ENCODE results near the gene TAGLN3.

Gene TAGLN3

DNA sequence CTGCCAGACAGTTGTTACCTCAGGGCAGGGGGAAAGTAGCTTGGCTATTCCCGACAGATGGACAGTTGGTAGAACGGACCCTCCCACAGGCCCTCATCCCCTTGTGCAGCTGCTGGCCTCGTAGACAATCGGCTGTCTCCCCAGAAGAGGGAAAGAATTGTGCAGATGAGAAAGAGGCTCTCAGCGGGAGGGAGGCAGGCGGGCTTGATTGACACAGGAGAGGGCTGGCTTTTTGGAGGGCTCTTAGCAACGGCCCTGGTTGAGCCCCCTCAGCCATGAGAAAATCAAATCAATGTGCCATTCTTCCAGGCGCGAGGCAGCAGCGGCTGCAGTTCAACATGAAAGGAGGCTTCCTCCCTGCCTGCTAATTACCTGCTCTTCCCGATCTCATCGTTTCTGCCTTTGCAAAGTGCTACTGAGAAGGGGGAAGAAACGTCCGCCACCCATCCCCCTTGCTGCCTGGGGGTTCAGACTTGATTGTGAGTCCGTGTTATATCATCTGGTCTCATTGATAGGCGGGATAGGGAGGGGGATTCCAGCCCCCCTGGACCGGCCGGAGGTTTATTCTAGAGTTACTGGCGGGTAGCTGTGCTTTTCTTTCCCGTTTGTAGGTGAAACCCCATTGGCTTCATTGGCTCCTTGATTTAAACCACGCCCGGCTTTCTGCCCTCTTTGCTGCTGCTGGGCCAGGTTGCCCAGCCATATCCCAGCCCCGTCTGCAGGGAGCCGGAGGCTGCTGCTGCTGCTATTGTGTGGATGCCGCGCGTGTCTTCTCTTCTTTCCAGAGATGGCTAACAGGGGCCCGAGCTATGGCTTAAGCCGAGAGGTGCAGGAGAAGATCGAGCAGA is at the start of gene TAGLN3:
Gene TAGLN3 (plus strand): TSS at position 287 of the 848 bp plus-strand sequence. CDS start 501 bp downstream, at position 788.
- DNase-seq = peak; percentile 68
- in situ Hi-C loops (cut with HindIII; ENCODE audit: low pct_ligation_motif_present, low pct_unique_long_range_greater_than_20kb, low sequenced_read_pairs) = no loop called here

DNA sequence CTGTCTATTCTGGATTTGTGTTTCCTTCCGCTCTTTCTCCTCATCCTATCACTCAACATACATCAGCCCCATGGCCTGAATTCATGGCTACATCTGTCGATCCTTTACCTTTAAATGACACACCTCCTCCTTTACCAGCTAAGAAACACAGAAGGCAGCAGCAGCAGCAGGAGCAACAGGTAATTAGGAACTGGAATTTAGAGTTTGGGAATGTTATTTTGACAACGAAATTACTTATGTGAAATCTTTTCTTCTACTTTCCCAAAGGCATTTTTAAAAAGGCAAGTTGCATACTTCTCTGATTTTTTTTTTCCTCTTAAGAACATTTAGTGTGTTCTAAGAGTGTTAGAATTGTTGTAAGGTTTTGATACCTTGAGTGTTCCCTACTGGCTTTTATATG is 49.0 kb upstream of the TAGLN3 start:
- no peak for DNase-seq
- in situ Hi-C loops (cut with HindIII; ENCODE audit: low pct_ligation_motif_present, low pct_unique_long_range_greater_than_20kb, low sequenced_read_pairs) = no loop called here

DNA sequence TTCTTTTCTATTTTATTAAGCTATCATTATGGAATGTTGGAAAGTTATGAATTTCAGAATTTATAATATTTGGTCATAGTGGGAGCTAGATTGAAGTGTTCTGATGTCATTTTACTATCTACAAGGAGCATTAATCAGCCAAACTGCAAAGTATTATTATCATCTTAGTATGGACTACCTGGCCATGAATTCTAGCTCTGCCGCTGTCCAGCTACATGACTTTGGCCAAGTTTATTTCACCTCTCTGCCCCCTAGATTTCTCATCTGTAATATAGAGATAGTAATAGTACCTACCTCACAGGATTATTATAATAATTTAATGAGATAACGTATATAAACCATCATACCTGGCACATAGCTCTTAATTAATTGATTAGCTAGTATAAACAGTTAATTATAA is 47.7 kb upstream of the TAGLN3 start:
- no peak for DNase-seq
- in situ Hi-C loops (cut with HindIII; ENCODE audit: low pct_ligation_motif_present, low pct_unique_long_range_greater_than_20kb, low sequenced_read_pairs) = no loop called here

DNA sequence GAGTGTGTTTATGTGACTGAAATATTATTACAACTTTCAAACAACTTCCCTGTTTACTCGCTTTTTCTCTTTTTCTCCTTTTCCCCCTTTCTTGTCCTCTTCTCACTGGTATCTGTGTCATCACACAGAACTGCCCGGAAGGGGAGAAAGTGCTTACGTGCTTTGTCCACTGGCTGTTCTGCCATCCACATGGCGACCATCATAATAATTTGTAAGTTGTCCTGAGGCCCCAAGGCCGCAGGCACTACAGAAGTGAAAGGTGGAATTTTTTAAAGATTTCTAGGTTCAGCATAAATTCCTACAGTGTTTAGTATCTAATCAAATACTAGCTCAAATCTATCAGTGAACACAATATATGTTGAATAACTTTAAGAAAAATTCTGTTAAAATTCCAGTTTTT is 46.6 kb upstream of the TAGLN3 start:
- in situ Hi-C loops (cut with HindIII; ENCODE audit: low pct_ligation_motif_present, low pct_unique_long_range_greater_than_20kb, low sequenced_read_pairs) = no loop called here
- no peak for DNase-seq

DNA sequence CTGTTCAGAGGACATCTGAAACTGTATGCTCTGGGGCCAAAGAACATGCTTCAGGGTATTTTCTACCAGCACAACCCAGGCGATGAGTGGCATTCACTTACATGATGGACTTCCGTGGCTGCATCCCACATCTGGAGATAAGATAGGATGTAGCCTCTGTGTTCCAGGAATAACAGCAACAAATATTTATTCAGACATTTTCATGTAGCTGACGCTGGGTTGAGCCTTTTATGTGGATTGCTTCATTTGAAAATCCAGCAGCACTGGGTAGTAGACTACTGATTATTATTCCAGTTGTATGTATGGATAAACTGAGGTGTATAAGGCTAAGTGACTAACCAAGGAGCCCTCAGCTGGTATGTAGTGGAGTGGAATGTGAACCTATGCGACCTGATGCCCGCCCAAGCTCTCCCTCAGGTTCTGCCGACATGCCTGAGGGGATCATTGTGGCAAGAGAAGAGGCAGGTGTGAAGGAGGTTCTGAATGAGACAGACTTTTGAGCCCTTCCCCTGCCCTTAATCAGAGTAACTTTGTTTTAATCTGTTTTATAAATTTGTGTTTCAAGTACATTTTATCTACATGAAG is 45.8 kb upstream of the TAGLN3 start:
- no peak for DNase-seq
- in situ Hi-C loops (cut with HindIII; ENCODE audit: low pct_ligation_motif_present, low pct_unique_long_range_greater_than_20kb, low sequenced_read_pairs) = no loop called here

DNA sequence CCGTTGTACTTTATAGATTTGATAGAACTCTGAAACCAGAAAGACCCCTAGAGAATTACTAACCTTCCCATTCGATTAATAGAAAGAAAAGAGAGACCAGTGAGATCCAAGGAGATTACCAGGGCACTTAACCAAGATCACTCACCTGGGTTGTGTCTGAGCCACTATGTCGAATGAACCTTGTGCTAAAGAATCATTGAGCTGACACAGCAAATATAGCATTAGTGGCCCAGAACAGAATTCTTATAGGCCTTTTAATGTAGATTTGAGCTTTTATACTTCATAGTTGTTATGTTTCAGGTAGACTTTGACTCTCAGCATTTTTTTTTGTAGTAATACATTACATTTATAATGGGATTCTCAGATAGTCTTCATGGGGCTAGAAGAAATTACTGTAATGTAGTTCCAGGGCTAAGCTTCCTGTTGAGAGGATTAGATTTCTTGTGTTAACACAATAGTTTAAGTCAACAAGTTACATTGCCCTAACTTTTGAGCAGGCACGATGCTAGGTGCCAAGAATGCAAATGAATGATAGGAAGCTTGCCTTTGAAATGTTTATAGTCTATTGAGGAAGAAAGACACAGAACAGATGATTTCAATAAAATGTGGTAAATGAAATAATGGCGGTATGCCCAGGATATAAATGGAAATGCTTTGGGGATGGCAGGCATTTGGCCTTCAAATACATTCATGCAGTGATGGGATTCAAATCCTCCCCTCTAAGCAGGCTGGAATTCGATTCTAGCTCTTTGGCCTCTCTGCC is 44.3 kb upstream of the TAGLN3 start:
- in situ Hi-C loops (cut with HindIII; ENCODE audit: low pct_ligation_motif_present, low pct_unique_long_range_greater_than_20kb, low sequenced_read_pairs) = no loop called here
- DNase-seq = no peak

DNA sequence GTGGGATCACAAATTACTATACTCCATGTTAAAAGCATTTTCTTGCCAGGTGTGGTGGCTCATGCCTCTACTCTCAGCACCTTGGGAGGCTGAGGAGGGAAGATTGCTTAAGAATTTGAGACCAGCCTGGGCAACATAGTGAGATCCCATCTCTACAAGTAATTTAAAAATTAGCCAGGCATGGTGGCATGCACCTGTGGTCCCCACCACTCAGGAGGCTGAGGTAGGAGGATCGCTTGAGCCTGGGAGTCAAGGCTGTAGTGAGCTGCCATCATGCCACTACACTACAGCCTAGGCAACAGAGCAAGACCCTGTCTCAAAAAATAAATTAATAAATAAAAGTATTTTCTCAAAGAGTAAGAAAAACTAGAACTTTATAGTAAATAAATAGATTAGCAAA is 42.8 kb upstream of the TAGLN3 start:
- in situ Hi-C loops (cut with HindIII; ENCODE audit: low pct_ligation_motif_present, low pct_unique_long_range_greater_than_20kb, low sequenced_read_pairs) = no loop called here

DNA sequence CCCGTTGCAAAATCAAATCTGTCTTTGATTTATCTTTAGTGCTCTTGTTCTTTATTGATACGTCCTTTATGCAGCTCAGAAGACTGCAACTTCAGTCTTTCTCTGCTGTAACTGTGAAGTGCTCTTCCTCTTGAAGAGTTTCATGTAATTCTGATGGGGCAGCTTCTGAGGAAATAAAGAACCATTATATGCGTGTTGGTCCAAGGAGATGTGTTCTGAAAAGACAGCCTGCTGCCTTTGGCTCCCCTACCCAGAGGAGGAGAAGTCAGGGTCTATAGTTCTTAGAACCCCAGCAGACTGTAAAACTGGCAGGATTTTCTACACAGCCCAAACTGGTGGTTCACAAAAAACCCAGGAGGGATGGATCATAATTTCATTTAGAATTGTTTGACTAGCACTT is 42.3 kb upstream of the TAGLN3 start:
- DNase-seq = no peak
- in situ Hi-C loops (cut with HindIII; ENCODE audit: low pct_ligation_motif_present, low pct_unique_long_range_greater_than_20kb, low sequenced_read_pairs) = no loop called here

More for the DNA sequence above, 42.8 kb upstream of the TAGLN3 start:
- no peak for DNase-seq

DNA sequence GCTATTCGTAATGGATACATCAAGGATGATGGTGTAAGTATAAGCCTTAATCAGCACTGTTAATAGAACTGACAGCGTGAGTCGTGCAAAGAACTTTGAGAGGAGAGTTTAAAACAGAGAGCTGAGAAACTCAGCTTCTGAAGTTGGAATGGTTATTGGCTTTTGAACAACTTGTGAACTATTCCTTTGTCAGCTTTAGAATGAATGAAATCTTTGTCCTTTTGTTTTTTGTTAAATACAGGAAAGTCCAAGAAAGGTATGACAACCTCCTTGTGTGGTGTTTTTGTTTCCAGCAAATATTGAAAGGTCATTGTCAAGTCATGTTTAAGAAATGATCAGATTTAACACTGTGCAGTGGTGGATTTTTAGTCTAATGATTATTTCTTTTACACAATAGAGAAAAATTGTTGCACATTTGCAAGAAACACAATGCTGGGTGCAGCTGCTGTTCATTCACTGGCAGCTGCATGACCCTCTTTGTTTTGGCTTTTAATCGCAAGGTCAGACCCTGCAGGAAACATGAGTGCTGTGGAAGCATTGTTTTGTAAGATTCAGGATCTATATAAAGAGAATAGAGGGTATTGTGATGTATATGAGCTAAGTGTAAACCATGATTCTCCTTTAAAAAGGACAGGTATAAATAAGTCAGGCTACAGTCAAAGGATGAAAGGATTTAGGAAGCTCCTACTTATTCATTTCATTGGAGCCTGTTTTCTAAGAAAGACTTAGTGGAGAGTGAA is 41.6 kb upstream of the TAGLN3 start:
- in situ Hi-C loops (cut with HindIII; ENCODE audit: low pct_ligation_motif_present, low pct_unique_long_range_greater_than_20kb, low sequenced_read_pairs) = no loop called here
- no peak for DNase-seq

DNA sequence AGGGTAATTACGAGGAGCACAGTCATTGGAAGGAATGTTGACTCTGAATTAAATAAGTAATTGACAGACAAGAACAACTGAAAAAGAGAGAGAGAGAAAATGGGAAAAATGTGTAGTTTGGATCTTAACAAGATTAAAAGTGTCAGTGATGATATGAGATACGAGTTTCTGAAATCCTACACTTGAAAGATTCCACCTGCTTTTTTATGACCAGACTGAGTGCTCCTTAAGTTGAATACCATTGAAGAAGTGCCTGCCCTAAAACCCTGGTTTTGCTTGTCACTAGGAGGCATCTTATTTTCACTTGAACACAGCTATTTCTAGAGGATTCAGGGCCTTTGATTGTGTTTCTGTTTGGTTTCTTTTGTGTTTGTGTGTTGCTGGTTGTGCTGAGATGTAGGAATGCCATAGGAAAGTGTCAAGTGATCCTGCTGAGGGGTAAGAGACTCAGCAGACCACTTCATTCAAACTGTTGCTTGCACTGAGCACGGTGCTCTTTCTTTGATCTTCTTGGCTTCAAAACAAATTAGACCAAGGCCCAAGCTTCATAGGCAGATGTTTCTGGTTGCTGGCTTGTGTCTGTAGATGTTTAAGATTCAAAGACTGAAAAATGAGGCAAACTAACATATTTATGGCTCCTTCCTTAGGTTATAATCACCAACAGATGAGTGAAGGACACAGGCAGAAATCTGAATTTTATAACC is 37.1 kb upstream of the TAGLN3 start:
- no peak for DNase-seq
- in situ Hi-C loops (cut with HindIII; ENCODE audit: low pct_ligation_motif_present, low pct_unique_long_range_greater_than_20kb, low sequenced_read_pairs) = no loop called here

DNA sequence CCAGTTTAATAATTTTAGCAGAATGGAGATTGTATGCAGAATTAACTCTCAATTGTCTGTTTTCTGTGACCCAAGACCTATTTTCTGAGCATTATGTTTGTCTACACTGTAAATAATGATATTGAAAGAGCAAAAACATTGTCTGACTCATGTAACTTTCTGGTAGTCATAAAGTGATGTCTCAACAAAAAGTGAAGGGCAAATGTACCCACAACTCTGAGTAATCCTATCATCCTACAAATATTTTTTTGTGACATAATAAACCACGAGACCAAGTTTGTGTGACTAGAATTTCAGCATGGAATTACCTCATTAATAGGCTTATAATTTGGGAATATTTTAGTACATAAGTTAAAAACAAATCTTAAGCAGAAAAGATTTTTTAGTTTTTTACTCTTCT is 35.3 kb upstream of the TAGLN3 start:
- in situ Hi-C loops (cut with HindIII; ENCODE audit: low pct_ligation_motif_present, low pct_unique_long_range_greater_than_20kb, low sequenced_read_pairs) = no loop called here
- peak; percentile 19 for DNase-seq

DNA sequence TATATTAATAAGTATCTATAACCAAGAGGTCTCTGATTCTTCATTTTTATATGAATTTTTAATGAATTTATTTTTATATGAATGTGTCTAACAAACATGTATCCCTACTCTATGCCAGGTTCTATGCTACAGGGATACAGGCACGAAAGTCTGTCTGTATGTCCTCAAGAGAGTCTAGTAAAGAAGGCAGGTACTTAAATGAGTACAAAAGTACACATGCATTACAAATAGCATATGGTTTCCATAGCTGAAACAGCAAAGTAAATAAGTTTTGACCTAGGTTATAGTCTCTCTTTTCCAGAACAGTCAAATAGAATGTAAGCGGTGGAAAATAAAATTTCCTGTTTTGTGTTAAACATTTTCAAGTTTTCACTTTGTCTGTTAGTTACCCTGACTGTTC is 33.2 kb upstream of the TAGLN3 start:
- in situ Hi-C loops (cut with HindIII; ENCODE audit: low pct_ligation_motif_present, low pct_unique_long_range_greater_than_20kb, low sequenced_read_pairs) = no loop called here
- DNase-seq = no peak

DNA sequence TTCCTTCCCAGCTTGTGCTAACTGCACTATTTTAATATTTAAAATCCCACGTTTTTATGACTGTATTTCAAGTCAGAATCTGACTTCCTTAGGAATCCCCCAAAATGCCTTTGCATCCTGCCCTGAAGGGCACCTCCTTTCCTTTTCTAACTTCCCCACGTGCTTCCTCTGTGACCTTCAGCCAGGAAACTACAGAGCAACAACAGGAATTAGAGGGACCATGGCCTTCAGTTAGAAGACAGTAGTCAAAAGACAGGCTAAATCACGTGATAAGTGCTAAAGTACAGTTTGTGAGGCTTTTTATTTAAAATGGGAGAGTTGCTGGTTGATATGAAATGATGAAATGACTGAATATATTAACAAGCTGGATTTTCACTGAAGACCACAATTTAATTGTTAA is 31.7 kb upstream of the TAGLN3 start:
- in situ Hi-C loops (cut with HindIII; ENCODE audit: low pct_ligation_motif_present, low pct_unique_long_range_greater_than_20kb, low sequenced_read_pairs) = no loop called here
- no peak for DNase-seq

DNA sequence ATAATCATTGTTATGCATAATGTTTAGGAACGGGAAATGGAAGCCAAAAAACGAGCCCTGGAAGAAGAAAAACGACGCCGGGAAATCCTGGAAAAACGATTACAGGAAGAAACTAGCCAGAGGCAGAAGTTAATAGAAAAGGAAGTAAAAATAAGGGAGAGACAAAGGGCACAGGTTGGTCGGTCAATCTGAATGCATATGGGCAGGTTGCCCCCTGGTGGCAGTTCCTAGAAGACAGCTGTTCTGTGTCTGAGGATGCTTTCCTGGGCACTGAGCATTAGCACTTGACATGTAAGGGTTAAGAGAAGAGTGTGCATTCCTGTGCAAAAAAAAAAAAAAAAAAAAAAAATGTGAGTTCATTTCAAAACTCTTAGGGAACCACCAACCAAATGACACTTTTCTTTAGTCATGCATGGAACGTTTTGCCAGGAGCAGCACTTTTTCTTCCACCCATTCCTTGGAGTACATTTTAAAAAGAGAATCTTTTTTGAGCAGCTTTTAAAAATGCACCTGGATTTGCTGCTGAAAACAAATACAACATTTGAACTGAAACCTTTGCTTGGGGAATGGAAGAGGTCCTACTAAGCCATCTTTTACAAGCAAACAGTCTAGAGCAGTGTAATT is 31.0 kb upstream of the TAGLN3 start:
- in situ Hi-C loops (cut with HindIII; ENCODE audit: low pct_ligation_motif_present, low pct_unique_long_range_greater_than_20kb, low sequenced_read_pairs) = no loop called here
- DNase-seq = peak; percentile 76

DNA sequence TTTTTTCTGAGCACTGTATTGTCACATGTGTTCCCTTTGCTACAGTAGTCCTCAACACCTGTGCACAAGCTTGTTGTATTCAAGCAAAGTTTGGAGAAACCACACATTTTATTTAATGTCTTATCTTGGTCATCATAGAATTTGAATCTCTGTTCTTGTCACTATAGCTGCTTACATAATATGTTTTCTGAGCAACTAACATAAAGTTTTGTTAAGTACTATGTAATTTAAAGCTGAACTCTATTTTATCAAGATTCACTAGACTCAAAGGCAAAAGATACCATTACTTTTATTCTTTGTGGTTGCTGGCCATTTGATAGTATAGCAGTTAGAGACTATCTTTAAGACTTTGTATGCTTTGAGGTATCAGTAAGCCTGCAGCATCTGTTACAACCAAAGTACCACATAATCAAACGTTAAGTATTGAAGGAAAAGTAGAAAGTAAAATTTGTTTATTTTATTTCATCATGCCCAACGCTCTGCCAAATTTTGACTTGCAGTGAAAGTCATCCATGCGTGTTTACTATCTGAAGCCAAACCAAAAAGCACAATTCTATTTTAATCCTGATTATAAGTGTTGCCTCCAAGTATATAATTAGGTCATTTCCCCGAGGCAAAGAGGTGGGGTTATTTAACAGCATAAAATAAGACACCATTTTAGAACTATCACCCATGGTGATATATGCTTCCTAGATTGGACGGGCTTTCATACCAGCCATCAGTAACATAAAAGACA is 30.2 kb upstream of the TAGLN3 start:
- DNase-seq = no peak
- in situ Hi-C loops (cut with HindIII; ENCODE audit: low pct_ligation_motif_present, low pct_unique_long_range_greater_than_20kb, low sequenced_read_pairs) = no loop called here

DNA sequence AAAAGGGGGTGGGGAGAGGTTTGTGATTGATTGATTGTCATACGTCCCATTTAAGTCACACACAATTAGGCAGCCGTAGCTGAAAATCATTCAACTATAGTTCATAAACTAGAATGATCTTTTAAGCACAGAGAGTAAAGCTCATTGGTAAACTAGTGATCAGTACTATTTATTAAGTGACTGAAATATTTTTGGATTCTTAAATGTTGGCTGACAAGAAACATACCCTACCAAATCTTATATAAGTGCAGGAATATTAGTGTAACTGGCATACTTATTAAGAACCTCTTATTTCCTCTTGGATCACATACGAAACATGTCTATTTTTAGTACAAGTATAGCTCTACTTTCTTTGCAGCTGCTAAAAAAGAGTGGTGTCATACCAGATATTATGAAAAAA is 28.3 kb upstream of the TAGLN3 start:
- DNase-seq = no peak
- in situ Hi-C loops (cut with HindIII; ENCODE audit: low pct_ligation_motif_present, low pct_unique_long_range_greater_than_20kb, low sequenced_read_pairs) = no loop called here

DNA sequence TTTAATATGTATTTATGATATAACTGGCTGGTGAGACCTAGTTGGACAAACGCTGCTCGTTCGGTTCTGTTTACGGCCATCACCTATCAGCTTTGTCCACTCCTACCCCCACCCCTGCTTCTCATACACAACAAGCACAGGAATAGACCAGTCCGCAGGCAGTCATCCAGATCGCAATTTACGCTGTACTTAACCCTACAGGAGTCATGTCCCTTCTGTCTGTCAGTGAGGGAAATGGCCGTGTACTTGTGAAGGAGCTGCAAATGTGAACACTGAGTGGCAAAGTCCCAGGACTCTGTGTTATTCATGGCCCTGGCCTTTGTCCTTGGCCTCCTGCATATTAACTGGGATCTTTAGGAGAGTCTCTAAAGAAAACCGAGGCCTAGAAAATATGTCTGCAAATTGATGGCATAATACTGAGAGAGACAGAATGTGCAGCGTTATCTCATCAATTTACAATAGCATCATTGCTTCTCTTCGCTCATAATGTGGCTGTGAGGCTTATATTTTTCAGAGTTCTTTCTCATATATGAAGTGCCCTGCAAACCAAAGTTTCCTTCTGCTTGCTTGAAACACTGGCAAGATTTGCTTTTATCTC is 27.1 kb upstream of the TAGLN3 start:
- no peak for DNase-seq
- in situ Hi-C loops (cut with HindIII; ENCODE audit: low pct_ligation_motif_present, low pct_unique_long_range_greater_than_20kb, low sequenced_read_pairs) = no loop called here

Measured in ACHN (cell line).